NCI-H187 (cell line): Measurements from ENCODE around the gene HNRNPD.
"Not testable (repeated sequence)": the region's sequence is repeated elsewhere in the genome, so short reads cannot be mapped to it uniquely, and the experiment has no call there.

Experiments
- DNase-seq, 2 experiments: peaks; one replicate each; lab custom pipeline; 2025; lab: John Stamatoyannopoulos, UW

Gene HNRNPD

DNA sequence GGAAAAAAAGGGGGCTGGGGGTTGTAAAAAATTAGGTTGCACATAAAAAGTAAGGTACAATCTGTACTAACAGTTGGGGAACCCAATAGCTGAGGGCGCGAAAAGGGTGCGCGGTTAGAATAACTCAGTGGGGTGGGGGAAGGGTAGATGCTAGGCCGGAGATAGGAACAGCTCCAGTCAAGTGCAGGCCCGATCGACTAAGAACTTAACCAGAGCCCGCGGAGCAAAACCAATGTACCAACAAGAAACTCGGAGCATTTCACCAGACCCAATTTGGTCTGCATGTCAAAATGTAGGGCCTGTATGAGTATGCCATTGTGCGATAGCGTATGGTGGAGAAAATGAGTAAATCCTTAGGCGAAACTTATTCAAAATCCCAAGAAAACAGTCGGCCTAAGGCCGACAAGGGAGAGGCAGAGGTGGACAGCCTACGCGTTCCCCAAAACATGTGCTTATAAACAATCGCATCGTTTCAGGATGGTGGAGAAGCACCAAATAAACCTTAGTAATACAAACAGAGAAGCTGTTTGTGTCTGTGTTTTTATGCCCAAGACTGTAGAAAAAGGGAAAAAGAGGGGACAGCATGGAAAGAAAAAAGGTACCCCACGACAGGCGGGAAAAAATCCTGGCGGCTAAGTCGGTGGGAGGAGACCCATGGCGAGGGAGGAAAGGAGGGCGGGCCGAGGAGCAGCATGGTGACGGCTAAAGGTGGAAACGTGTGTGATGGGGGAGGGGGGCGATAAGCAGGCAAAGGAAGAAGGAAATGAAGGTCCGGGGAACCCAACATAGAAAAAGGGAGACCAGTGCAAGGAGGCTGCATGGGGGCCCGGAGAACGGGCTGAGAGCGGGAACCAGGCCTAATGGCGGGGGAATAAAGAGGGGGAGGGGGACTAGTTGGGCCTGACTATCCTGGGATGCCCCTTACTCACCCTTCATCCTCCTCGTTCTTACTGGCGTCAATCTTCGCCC is 990 bp downstream of the HNRNPD start:
- DNase-seq: peak; percentile 49 to 67

DNA sequence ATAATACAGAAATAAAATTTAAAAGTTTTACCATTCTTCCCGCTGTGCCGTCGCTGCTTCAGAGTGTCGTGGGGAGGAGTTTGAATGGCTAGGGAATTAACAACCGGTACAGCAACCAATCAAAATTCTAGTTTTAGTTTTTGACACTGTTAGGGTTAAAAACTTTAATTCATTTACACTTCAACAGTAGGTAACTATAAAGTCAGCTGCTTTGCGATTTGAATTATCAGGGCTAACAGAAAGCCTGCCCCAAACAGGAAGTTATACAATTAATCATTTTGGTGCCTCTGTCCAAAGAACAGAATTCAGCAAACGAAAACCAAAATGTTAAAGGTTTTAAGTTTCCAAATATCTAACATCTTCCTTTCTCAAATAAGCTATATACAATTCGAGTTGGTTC is 2.3 kb downstream of the HNRNPD start:
- DNase-seq: no peak

DNA sequence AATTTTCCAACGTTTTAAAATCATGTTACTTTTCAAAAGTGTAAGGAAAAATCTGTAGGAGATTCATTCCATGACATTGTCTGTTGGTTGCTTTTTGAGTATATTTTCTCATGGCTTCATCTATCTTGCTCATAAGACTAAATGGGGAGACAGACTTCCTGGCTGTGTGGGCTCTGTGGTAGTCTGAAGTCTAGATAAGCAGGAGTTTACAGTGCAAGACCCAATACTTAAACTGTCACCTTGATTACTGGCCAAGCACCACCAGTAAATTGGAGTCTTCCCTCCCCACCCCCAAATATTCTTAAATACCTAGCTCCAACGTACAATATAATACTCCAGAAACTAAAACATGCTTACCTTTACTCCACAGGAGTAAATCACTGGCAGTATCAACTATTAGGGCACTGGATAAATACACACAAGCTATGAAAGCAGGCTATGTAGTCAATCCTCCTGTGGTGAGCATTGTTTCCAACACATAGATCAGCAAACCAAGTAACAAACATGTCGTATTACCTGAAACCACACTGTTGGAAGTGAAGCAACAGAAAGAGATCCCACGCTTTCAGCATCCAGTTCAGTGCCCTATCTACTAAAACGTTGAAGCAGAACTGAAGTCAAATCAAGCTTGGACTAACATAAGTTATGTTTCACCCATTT is 6.2 kb downstream of the HNRNPD start:
- no peak for DNase-seq

DNA sequence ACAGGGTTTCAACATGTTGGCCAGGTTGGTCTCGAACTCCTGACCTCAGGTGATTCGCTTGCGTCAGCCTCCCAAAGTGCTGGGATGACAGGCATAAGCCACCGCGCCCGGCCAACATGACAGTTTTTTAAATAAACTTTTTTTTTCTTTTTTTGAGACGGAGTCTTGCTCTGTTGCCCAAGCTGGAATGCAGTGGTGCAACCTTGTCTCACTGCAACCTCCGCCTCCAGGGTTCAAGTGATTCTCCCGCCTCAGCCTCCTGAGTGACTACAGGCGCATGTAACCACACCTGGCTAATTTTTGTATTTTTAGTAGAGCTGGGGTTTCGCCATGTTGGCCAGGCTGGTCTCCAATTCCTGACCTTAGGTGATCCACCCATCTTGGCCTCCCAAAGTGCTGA is 7.4 kb downstream of the HNRNPD start:
- DNase-seq: not testable (repeated sequence)

DNA sequence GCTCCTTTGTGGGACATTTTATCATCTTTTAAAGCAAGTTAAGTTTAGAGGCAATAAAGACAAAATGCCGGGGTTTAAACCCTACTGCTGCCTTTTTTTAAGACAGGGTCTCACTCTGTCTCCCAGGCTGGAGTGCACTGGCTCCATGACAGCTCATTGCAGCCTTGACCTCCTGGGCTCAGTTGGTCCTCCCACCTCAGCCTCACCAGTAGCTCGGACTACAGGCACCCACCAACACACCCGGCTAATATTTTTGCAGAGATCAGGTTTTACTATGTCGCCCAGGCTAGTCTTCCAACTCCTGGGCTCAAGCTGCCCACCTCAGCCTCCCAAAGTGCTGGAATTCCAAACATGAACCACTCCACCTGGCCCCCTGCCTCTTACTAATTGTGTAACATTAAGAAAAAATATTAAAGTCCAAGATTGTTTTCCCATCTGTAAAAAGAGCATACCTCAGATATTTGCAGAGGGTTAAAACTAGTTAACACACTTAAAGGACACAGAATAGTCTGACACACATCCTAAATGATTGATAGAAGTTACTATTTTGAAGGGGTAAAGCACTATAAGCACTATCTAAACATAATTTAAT is 9.8 kb downstream of the HNRNPD start:
- DNase-seq: no peak

DNA sequence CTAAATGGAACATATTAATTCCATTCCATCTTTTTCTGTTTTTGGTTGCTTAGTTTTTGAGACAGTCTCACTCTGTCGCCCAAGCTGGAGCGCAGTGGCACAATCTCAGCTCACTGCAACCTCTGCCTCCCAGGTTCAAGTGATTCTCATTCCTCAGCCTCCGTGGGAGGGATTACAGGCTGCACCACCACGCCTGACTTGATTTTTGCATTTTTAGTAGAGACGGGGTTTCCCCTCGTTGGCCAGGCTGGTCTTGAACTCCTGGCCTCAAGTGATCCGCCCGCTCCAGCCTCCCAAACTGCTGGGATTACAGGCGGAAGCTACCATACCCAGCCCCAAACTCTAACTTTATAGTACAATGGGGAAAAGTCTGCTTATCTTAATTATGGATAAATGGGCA is 11.2 kb downstream of the HNRNPD start:
- DNase-seq: no peak

DNA sequence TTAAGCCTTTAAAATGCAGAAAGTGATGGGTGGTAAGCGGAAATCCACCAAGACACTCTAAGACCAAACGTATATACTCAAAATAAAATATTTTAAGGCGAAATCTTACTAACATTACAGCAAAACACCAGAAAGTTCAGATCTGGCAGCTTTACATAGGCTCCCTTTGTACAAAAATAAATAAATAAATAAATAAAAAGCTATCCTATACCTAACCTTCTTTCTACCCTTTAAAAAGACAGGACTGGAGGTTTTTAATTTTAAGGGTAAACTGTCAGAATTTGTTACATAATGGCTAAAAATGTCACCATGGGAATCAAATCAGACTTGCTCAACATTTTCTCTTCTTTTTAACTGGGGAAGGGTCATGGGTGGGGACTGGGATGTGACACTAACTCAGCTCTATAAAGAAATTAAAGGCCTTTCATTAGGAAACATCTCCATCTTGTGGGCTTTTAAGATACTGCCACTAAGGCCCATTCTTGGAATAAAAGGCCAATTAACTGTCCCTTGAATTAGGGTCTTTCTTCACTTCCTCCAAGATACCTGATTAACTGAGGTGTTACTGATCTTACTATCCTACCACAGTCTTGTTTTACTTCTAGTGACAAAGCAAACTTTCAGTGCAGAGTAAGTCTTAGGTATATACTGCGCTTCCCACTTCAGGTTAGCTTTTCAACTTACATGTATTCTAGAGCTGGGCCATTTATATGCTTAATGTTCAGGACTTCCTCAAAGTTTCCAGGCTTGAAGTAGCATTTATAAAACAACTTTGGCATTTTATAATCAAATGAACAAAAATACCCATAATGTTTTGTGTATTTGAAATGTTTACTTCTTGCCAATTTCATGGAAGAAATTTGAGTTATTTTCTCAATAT is 13.3 kb downstream of the HNRNPD start:
- DNase-seq: no peak

DNA sequence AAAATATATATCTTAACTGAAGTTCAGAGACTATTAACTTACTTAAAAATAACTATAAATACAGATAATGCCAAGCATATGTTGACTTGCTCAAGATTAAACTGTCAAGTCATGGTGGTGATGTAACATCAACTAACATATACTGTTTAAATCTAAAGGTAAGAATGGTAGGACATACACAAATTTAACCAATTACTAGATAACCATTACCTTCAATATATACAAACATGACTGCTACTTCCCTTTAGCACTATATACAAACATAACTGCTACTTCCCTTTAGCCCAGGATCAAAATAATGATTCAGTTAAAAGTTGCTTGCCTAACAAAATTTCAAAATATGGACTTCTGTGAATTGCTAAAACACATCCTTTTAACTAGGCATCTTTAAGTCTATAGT is 14.9 kb downstream of the HNRNPD start:
- DNase-seq: no peak

DNA sequence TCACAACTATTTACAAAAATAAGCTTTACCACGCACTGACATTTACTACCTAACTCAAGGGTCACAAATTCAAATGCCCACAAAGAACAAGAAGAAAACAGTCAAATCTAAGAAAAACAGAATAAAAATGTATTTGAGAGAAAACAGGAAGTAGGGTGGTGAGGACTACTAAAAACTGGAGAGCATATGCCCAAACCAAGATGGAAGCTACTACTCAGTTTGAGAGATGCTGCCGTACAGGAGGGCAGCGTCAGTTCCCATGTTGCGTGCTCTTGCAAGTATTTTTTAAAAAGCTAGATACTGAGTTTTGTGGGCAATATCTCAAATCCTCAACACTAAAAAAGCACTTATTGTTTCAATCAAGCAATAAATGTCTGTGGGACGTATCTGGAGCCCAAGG is 16.2 kb downstream of the HNRNPD start:
- no peak for DNase-seq

DNA sequence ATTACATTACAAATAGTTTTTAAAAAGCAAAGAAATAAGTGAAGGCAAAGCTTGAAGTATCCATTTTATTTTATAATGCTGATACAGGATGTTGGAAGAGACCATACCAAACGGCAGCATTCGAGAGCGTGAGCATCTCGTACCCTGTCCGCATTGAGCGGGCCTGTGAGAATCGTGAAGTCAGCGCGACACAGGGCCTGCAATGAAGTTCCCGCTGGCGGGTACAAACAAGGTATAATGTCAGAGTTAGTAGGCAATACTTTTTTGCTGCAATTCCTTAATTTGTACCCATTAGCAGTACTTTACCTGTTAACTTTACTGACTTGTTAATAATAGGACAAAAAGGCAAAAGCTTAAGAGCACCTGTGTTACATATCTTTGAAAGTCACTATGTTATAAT is 19.0 kb downstream of the HNRNPD start:
- no peak for DNase-seq

DNA sequence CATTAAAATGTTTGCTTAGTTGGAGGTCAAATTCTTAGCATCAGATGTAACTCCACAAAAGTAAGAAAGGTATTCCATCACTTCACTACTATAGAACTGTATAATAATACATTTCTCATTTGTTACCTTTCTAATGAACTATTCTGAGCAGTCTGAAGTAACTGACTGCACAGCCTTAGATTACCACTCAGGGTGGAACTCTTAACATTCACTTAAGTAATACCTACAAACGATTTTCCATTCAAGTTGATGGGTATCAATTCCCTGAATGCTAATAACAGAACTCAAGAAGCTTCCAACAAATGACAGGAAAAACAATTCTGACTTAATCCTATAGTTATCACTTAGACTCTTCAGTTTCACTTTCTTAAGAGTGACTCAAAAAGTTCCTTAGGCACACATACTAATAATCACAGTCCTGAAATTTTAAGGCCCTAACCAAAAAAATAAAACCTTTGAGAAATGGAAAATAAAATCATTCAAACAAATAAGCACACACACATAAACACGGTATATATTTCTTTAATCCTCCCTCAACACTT is 20.9 kb downstream of the HNRNPD start:
- DNase-seq: no peak

DNA sequence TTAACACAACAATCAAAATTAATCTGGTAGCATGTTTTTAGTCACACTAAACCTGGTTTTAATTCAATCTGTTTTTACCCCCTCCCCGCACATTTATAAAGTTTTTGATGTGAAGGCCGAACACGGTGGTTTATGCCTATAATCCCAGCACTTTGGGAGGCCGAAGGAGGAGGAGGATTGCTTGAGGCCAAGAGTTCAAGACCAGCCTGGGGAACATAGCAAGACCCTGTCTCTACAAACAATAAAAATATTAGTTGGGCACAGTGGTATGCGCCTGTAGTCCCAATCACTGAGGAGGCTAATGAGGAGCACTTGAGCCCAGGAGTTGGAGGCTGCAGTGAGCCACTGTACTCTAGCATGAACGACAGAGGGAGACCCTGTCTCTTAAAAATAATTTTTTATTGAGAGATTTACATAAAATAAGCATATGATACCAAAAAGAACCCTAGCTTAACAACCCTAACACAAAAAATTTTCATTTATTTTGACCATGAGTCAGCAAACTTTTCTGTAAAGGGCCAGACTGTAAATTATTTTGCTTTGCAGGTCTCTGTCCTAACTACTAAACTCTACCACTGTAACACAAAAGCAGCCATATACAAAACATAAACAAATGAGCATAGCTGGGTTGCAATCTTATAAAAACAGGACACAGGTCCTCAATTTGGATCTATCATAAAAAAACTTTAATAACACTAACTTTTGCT is 21.5 kb downstream of the HNRNPD start:
- DNase-seq: no peak

DNA sequence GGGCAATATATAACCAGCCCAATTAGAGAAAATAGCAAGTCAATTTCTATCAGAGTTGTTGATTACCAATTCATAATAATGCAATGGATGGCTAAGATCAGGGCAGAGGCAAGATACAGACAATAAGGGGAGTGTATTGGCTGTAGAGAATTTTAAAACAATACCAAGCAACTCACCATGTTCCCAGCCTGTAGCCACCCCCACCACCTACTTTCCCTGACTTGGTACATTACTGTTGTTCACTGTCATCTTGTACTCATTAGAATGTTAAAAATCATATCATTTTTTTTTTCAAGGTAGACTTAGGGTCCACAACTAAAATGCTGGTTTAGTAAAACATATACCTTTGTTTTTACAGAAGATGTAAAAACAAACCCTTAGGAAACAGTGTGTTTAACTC is 27.7 kb downstream of the HNRNPD start:
- DNase-seq: no peak

DNA sequence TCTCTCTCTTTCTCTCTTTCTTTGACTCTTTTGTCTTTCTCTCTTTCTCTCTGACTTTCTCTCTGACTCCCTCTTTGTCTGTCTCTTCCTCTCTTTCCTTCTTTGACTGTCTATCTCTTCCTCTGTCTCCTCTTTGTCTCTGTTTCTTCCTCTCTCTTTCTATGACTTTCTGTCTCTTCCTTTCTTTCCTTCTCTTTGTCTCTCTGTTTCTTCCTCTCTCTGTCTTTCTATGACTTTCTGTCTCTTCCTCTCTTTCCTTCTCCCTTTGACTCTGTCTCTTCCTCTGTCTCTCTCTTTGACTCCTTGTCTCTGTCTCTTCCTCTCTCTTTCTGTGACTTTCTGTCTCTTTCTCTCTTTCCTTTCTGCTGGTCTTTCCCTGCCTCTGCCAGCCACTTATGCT is 38.7 kb downstream of the HNRNPD start:
- DNase-seq: no peak

DNA sequence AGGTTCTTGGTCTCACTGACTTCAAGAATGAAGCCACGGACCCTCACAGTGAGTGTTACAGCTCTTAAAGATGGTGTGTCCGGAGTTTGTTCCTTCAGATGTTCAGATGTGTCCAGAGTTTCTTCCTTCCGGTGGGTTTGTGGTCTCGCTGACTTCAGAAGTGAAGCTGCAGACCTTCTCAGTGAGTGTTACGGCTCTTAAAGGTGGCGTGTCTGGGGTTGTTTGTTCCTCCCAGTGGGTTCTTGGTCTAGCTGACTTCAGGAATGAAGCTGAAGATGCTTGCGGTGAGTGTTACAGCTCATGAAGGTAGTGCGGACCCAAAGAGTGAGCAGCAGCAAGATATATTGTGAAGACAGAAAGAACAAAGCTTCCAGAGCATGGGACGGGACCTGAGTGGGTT is 40.1 kb downstream of the HNRNPD start:
- not testable (repeated sequence) for DNase-seq

DNA sequence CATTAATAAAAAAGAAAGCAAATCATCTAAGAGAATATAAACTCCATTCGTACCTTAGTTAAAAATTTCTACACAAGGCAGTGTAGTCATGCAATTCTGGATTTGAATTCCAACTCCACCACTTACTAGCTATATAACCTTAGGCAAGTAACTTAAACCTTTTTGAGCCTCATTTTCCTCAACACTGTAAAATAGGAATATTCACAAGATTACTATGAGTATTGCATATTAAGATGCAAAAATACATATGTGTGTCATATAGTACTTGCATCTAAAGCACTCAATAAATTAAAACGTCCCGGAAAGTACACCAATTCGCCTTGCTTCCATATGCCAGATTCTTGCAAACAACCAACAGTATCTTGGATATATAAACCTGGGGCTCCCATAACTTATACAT is 42.0 kb downstream of the HNRNPD start:
- DNase-seq: no peak

DNA sequence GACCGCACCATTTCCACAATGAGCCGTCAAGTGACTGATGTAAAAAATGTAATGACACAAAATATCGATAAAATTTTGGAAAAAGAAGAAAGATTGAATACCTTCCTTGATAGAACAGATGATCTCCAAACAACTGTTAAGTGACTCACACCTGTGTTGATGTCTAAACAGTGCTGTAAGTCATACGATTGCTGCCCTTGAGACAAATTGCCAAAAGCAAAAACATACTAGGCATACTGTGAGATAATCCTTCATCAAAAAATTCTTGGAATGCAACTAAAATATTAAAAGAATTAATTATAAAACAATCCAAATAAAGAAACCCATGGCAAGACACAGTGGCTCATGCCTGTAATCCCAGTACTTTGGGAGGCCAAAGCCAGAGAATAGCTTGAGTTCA is 53.4 kb downstream of the HNRNPD start:
- DNase-seq: no peak

DNA sequence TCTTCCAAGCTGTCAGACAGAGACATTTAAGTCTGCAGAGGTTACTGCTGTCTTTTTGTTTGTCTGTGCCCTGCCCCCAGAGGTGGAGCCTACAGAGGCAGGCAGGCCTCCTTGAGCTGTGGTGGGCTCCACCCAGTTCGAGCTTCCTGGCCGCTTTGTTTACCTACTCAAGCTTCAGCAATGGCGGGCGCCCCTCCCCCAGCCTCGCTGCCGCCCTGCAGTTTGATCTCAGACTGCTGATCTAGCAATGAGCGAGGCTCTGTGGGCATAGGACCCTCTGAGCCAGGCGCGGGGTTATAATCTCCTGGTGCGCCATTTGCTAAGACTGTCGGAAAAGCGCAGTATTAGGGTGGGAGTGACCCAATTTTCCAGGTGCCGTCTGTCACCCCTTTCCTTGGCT is 70.7 kb downstream of the HNRNPD start:
- DNase-seq: not testable (repeated sequence)
